HepG2 (cell line): Measurements from ENCODE around the gene PARP1. TPM values are rescaled to one million over a fixed set of nuclear protein-coding genes. Genes with fewer than 3 reads are reported as not detected.

Experiments used
- HNRNPLL ChIP-seq: fragments of 200-400 bp; formaldehyde crosslinking; IDR thresholded peaks from 2 replicates; pipeline ENCODE4 v1.6.1; 2017; ENCODE audit warnings: mild to moderate bottlenecking, low read depth, low read length; ENCODE audit not compliant: poor library complexity, severe bottlenecking
- KIAA2018 ChIP-seq: sonication (generic); formaldehyde crosslinking; IDR thresholded peaks from 2 replicates; pipeline ENCODE4 v1.5.0; 2020; ENCODE audit warnings: mild to moderate bottlenecking, missing genetic modification reagents, borderline replicate concordance
- PRDM10 ChIP-seq: sonication (generic); formaldehyde crosslinking; IDR thresholded peaks from 2 replicates; pipeline ENCODE4 v1.4.0; 2020; ENCODE audit warnings: low read depth, missing genetic modification reagents
- SKIL ChIP-seq: sonication (generic); formaldehyde crosslinking; IDR thresholded peaks from 2 replicates; pipeline ENCODE4 v1.8.0; 2022; ENCODE audit warnings: missing genetic modification reagents, mild to moderate bottlenecking, moderate library complexity, borderline replicate concordance
- ZNF142 ChIP-seq: sonication (generic); formaldehyde crosslinking; IDR thresholded peaks from 2 replicates; pipeline ENCODE4 v1.4.0; 2020; ENCODE audit warnings: missing genetic modification reagents
- ZNF335 ChIP-seq: sonication (generic); formaldehyde crosslinking; IDR thresholded peaks from 2 replicates; pipeline ENCODE4 v1.4.0; 2020; ENCODE audit warnings: missing genetic modification reagents
- ZNF616 ChIP-seq: sonication (generic); formaldehyde crosslinking; IDR thresholded peaks from 2 replicates; pipeline ENCODE4 v1.5.0; 2020; ENCODE audit warnings: low read depth, mild to moderate bottlenecking, missing genetic modification reagents
- ZSCAN21 ChIP-seq: sonication (generic); formaldehyde crosslinking; IDR thresholded peaks from 2 replicates; pipeline ENCODE4 v1.8.0; 2022; ENCODE audit warnings: mild to moderate bottlenecking, missing genetic modification reagents, moderate library complexity, borderline replicate concordance
- polyA plus RNA-seq, 8 experiments: library from polyadenylated mRNA; depleted of rRNA in 3 of 8; stranded (reverse) in 7 of 8; unstranded in 1 of 8; fragments of >200 nt; fragmentation: Illumina TruSeq in 4 of 8; extraction: Trizol in 4 of 8; gene quantifications; 2 replicates each; pipeline versions ENCODE4 v1.2.1 to v1.2.3, GENCODE V29; 2011 to 2016; ENCODE audit warnings: low read depth in 4 of 8, missing spikeins in 1 of 8, mixed read lengths in 1 of 8; ENCODE audit not compliant: insufficient read depth in 1 of 8
- total RNA-seq, 5 experiments: library from RNA; depleted of rRNA; stranded (reverse); fragments of >200 nt; fragmentation: Illumina TruSeq; extraction: Trizol; gene quantifications; 2 replicates each; pipeline ENCODE4 v1.2.3, GENCODE V29; 2016; ENCODE audit warnings: low read depth in 1 of 5

PARP1 gene
- total and polyA plus RNA-seq, 2 of the 13 experiments (the other 11 are each of a cell fraction or from before 2014, with no cell fraction given), result 50.1 to 85.2 TPM

- TF ChIP-seq KIAA2018 (CRISPR knock-in tag) (no peak), ZSCAN21 (CRISPR knock-in tag) (no peak), SKIL (no peak), ZNF616 (CRISPR knock-in tag) (no peak), PRDM10 (CRISPR knock-in tag) (no peak), HNRNPLL (no peak), ZNF335 (CRISPR knock-in tag) (no peak), ZNF142 (no peak)
Measured at GRCh38 chr1:226428348-226428747, 20.5 kb upstream of the PARP1 start (continued).
